GM12801 (cell line): ENCODE measurements around the gene C1orf141.

Source experiments
- CTCF ChIP-seq: IDR thresholded peaks from one replicate; pipeline ENCODE4 v1.5.1; 2011; ENCODE audit warnings: control low read depth; ENCODE audit not compliant: insufficient read length; ENCODE audit errors: extremely low read depth

The C1orf141 gene

DNA sequence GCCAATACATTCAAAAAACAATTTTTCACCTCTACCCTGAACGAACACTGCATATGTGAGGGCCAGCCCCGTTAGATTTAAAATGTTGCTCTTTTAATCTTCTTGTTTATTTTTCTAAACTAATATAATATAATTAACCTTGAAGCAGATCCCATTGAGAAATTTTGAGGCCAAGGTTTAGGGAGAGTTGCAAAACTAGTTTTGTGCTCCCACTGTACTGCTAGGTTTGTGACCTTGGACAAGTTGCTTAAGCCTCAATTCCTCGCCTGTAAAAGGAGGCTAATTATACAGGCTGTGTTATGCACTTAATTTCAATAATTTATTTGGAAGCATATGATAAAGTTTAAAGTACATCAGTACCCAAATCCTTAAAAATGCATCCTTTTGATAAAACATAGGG is 35.2 kb upstream of the C1orf141 start:
- no peak for TF ChIP-seq CTCF

DNA sequence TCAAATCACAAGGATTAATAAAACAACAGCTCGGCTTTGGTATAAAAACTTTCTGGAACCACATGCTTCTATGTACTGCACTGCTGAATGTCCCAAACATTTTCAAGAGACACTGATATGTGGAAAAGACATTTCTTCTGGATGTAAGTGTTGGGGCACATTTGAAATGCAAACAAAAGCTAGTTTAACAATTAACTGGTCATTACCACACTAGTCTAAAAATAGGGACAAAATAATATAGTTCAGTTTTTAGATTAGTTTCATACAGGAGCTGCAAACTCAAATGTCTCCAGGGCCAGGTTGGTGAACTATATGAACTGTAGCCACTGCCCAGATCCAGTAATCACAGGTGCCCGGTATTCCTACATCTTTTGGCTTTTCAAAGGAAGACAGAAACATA is 34.7 kb upstream of the C1orf141 start:
- TF ChIP-seq CTCF = no peak

DNA sequence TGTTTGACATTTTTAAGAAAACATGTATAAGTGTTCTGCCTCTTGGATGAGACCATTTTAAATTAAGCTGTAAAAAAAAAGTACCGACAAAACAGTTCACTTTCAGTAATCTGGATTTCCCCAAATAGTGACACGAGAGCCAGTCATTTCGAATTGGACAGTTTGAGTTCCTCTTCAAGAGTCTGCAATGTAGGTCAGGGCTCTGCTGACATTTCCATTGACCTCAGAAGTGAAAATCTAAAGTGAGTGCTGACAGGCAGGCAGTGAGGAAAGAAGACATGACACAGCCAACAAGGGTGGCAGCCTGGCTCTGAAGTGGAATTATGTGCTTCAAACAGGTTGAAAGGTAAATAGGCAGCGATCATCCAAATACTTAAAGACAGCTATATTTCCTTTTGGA is 31.4 kb upstream of the C1orf141 start, which contains the start of gene IL23R:
TSS of gene IL23R (plus strand) at position 259 of the 400 bp plus-strand sequence. CDS start 1,667 bp downstream, outside the sequence.
- no peak for TF ChIP-seq CTCF

DNA sequence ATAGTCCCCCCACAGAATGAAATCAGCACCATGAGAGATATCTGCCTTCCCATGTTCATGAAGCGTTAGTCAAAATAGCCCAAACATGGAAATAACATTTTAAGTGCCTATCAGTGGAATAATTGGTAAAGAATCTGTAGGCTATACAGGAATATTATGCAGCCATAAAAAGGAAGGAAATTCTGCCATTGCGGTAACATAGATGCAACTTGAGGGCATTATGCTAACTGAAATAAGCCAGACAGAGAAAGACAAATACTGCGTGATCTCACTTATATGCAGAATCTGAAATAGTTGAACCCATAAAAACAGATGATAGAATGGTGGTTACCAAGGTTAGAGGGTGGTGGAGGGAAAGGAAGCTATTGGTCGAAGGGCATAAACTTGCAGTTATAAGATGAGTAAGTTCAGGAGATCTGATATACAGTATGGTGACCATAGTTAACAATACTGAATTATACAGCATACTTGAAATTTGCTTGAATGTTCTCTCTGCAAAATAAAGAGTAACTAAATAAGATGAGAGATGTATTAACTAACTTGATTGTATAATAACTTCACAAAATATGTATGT is 30.8 kb upstream of the C1orf141 start:
- no peak for TF ChIP-seq CTCF

GRCh38 chr1:67162954-67163353 is 28.2 kb upstream of the C1orf141 start:
- TF ChIP-seq CTCF = no peak

DNA sequence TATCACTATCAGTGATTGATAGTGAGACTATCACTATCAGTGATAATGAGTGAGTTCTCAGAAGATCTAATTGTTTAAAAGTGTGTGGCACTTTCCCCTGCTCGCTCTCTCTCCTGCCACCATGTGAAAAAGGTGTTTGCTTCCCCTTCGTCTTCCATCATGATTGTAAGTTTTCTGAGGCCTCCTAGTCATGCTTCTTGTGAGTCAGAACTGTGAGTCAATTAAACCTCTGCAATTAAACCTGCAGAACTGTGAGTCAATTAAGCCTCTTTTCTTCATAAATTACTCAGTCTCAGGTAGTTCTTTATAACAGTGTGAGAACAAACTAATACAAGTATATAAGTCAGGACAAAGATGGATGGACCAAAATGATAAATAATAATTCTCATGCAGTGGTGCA is 24.5 kb upstream of the C1orf141 start:
- TF ChIP-seq CTCF = no peak

GRCh38 chr1:67158401-67158800 is 23.6 kb upstream of the C1orf141 start:
- TF ChIP-seq CTCF = no peak
